Liver (tissue), 9 donors: ENCODE data around the gene RPL21. TPM values are rescaled to one million over a fixed set of nuclear protein-coding genes. Genes with fewer than 3 reads are reported as not detected.
"Not testable (repeated sequence)": the region's sequence is repeated elsewhere in the genome, so short reads cannot be mapped to it uniquely, and the experiment has no call there.

Source experiments
- DNase-seq: peaks from one replicate; pipeline ENCODE4 v3.0.0-alpha.2; 2017; ENCODE audit warnings: low spot score
- H3K27ac ChIP-seq, 2 donors: one replicate each; pipeline ENCODE4 v1.7.0; 2013; ENCODE audit warnings: inconsistent platforms in 2 of 2, low read length in 2 of 2, control low read depth in 1 of 2, low read depth in 1 of 2, mild to moderate bottlenecking in 1 of 2
- H3K27me3 ChIP-seq, 4 donors: one replicate each; pipeline versions ENCODE4 v1.6.1 to v1.7.0; 2013; ENCODE audit warnings: low read length in 3 of 4, inconsistent platforms in 1 of 4, mild to moderate bottlenecking in 1 of 4, moderate library complexity in 1 of 4; ENCODE audit not compliant: control insufficient read depth in 4 of 4, insufficient read depth in 4 of 4
- H3K36me3 ChIP-seq, 4 donors: one replicate each; pipeline versions ENCODE4 v1.6.1 to v1.7.0; 2013; ENCODE audit warnings: low read length in 3 of 4, mild to moderate bottlenecking in 3 of 4, low read depth in 1 of 4, moderate library complexity in 1 of 4; ENCODE audit not compliant: control insufficient read depth in 4 of 4, insufficient read depth in 3 of 4
- H3K4me1 ChIP-seq, 4 donors: one replicate each; pipeline versions ENCODE4 v1.6.1 to v1.7.0; 2013; ENCODE audit warnings: low read length in 3 of 4, mild to moderate bottlenecking in 3 of 4, moderate library complexity in 1 of 4; ENCODE audit not compliant: control insufficient read depth in 4 of 4, insufficient read depth in 4 of 4
- H3K4me3 ChIP-seq, 3 donors: one replicate each; pipeline versions ENCODE4 v1.6.1 to v1.7.0; 2013; ENCODE audit warnings: low read length in 3 of 3, control low read depth in 1 of 3, low read depth in 1 of 3, mild to moderate bottlenecking in 1 of 3
- H3K9ac ChIP-seq, 2 donors: one replicate each; pipeline ENCODE4 v1.7.0; 2013; ENCODE audit warnings: low read length in 2 of 2, mild to moderate bottlenecking in 2 of 2, moderate library complexity in 2 of 2, control low read depth in 1 of 2, low read depth in 1 of 2
- H3K9me3 ChIP-seq, 4 donors: one replicate each; pipeline versions ENCODE4 v1.6.1 to v1.7.0; 2013; ENCODE audit warnings: low read length in 3 of 4; ENCODE audit not compliant: control insufficient read depth in 4 of 4
- EGR1 ChIP-seq, 2 donors: IDR thresholded peaks; 2 replicates each; pipeline ENCODE4 v1.6.1; 2016 to 2018; ENCODE audit warnings: antibody characterized with exemption in 2 of 2, low read depth in 2 of 2
- FOXA1 ChIP-seq: IDR thresholded peaks from 2 replicates; pipeline ENCODE4 v1.6.1; 2016; ENCODE audit warnings: antibody characterized with exemption
- FOXA2 ChIP-seq: IDR thresholded peaks from 2 replicates; pipeline ENCODE4 v1.6.1; 2016; ENCODE audit warnings: antibody characterized with exemption
- GABPA ChIP-seq, 2 donors: IDR thresholded peaks in 1 of 2; conservative IDR thresholded peaks in 1 of 2; 2 replicates each; pipeline ENCODE4 v1.6.1; 2016; ENCODE audit warnings: antibody characterized with exemption in 2 of 2, mild to moderate bottlenecking in 1 of 2, moderate library complexity in 1 of 2
- HNF4G ChIP-seq: IDR thresholded peaks from 2 replicates; pipeline ENCODE4 v1.6.1; 2016; ENCODE audit warnings: antibody characterized with exemption
- JUND ChIP-seq, 2 donors: IDR thresholded peaks; 2 replicates each; pipeline ENCODE4 v1.6.1; 2016; ENCODE audit warnings: antibody characterized with exemption in 2 of 2
- MAX ChIP-seq: IDR thresholded peaks from 2 replicates; pipeline ENCODE4 v1.6.1; 2016; ENCODE audit warnings: antibody characterized with exemption
- REST ChIP-seq: IDR thresholded peaks from 2 replicates; pipeline ENCODE4 v1.6.1; 2016; ENCODE audit warnings: antibody characterized with exemption, mild to moderate bottlenecking
- TAF1 ChIP-seq: conservative IDR thresholded peaks from 2 replicates; pipeline ENCODE4 v1.6.1; 2016; ENCODE audit warnings: antibody characterized with exemption, mild to moderate bottlenecking
- YY1 ChIP-seq: IDR thresholded peaks from 2 replicates; pipeline ENCODE4 v1.6.1; 2016; ENCODE audit warnings: antibody characterized with exemption, mild to moderate bottlenecking
- WGBS: extraction: QIAGEN DNeasy Blood & Tissue Kit; methylation state at CpG from one replicate; pipeline ENCODE4 v1.1.7; 2013; 5-methylcytosine and 5-hydroxymethylcytosine counted together
- polyA plus RNA-seq, 2 donors: library from polyadenylated mRNA; stranded (reverse) in 1 of 2; unstranded in 1 of 2; fragments of 200-250 nt in 1 of 2; fragments of >200 nt in 1 of 2; fragmentation: Nextera tagmentation in 1 of 2; extraction: Ambion mirVana in 1 of 2; gene quantifications; one replicate each; pipeline versions ENCODE4 v1.2.1 to v1.2.3, GENCODE V29; 2013 to 2015
- total RNA-seq, 2 donors: library from RNA; depleted of rRNA; stranded (reverse); fragments of >200 nt; gene quantifications; one replicate each; pipeline ENCODE4 v1.2.3, GENCODE V29; 2014
- donor health status: healthy.
- donor health status: healthy.
- donor health status: healthy.
- donor health status: healthy.
- donor health status: healthy.

The RPL21 gene
- total and polyA plus RNA-seq, 4 donors, result 206 to 648 (median 442) TPM

- TF ChIP-seq JUND (IDR thresholded peaks at IDR 0.05), result no peak
- no peak for TF ChIP-seq EGR1 (IDR thresholded peaks at IDR 0.05; ENCODE audit: low read depth in 2 of 2)
- TF ChIP-seq TAF1, result no peak
- no peak for TF ChIP-seq FOXA2
- no peak for TF ChIP-seq GABPA (IDR thresholded peaks at IDR 0.05 in 1 of 2, conservative IDR thresholded peaks at IDR 0.05 in 1 of 2)
- TF ChIP-seq REST, result no peak
- TF ChIP-seq FOXA1, result no peak
- no peak for TF ChIP-seq MAX
- no peak for TF ChIP-seq HNF4G
- no peak overlapping the region for H3K4me3 ChIP-seq
- no peak overlapping the region for H3K9ac ChIP-seq
- H3K36me3 ChIP-seq, result no peaks in the 10 kb centered on the region
- H3K4me1 ChIP-seq, result no peaks in the 10 kb centered on the region
- no peaks in the 10 kb centered on the region for H3K27me3 ChIP-seq
- no peak overlapping the region for H3K27ac ChIP-seq
- H3K9me3 ChIP-seq, result no peaks in the 10 kb centered on the region
- no peak for DNase-seq
- 96% methylated on average over 1 of the region's 1 CpG for WGBS
Measured at GRCh38 chr13:27211271-27211670, 40.1 kb upstream of the RPL21 start.

- Histone ChIP-seq H3K9me3 (no peaks in the 10 kb centered on the region), H3K36me3 (no peaks in the 10 kb centered on the region), H3K9ac (no peak overlapping the region), H3K27me3 (no peaks in the 10 kb centered on the region), H3K4me1 (no peaks in the 10 kb centered on the region), H3K4me3 (no peak overlapping the region), H3K27ac (no peak overlapping the region)
- no peak for DNase-seq
- WGBS, result 90% methylated on average over 17 of the region's 17 CpGs
- TF ChIP-seq YY1, result no peak
- TF ChIP-seq EGR1 (IDR thresholded peaks at IDR 0.05; ENCODE audit: low read depth in 2 of 2), result no peak
- no peak for TF ChIP-seq FOXA2
- TF ChIP-seq HNF4G, result no peak
- TF ChIP-seq TAF1, result no peak
- no peak for TF ChIP-seq MAX
Measured at GRCh38 chr13:27211771-27212364, 39.5 kb upstream of the RPL21 start.

- not testable (repeated sequence) for DNase-seq, H3K27ac ChIP-seq, H3K36me3 ChIP-seq, H3K9me3 ChIP-seq, H3K27me3 ChIP-seq, H3K4me3 ChIP-seq, H3K4me1 ChIP-seq, H3K9ac ChIP-seq
- WGBS, result 96% methylated on average over 5 of the region's 5 CpGs
Measured at GRCh38 chr13:27213386-27213785, 38.0 kb upstream of the RPL21 start.

GRCh38 chr13:27217791-27218190, 33.6 kb upstream of the RPL21 start:
- H3K36me3 ChIP-seq, DNase-seq, H3K4me1 ChIP-seq, H3K9me3 ChIP-seq, H3K27ac ChIP-seq, H3K27me3 ChIP-seq, H3K4me3 ChIP-seq, H3K9ac ChIP-seq: not testable (repeated sequence)
- WGBS, result 80% methylated on average over 2 of the region's 2 CpGs

GRCh38 chr13:27218861-27219260, 32.5 kb upstream of the RPL21 start:
- WGBS, result 74% methylated on average over 1 of the region's 1 CpG
- not testable (repeated sequence) for DNase-seq, H3K27me3 ChIP-seq, H3K9me3 ChIP-seq, H3K4me1 ChIP-seq, H3K9ac ChIP-seq, H3K4me3 ChIP-seq, H3K27ac ChIP-seq, H3K36me3 ChIP-seq
